Brain microvascular endothelial cell (primary cell): ENCODE data around the gene CNIH4.

Experiments
- DNase-seq: peaks from one replicate; pipeline ENCODE4 v3.0.0-alpha.2; 2020
- H3K27ac ChIP-seq: fragments of 250-450 bp; sonication (Bioruptor Pico); 2 replicates; pipeline ENCODE4 v1.5.1; 2020; ENCODE audit warnings: mild to moderate bottlenecking, moderate library complexity
- H3K27me3 ChIP-seq: fragments of 250-450 bp; sonication (Bioruptor Pico); replicated peaks from 2 replicates; pipeline ENCODE4 v1.5.1; 2020; ENCODE audit warnings: mild to moderate bottlenecking
- H3K36me3 ChIP-seq: fragments of 250-450 bp; sonication (Bioruptor Pico); replicated peaks from 2 replicates; pipeline ENCODE4 v1.5.1; 2020; ENCODE audit warnings: mild to moderate bottlenecking
- H3K4me3 ChIP-seq: 2 replicates; pipeline ENCODE4 v1.5.1; 2011; ENCODE audit warnings: low read depth, mild to moderate bottlenecking, control low read depth, low read length, moderate library complexity
- in situ Hi-C: cut with HindIII; loops from 2 replicates; pipeline ENCODE4 v1.10.0; 2017; ENCODE audit warnings: low sequenced_read_pairs, low pct_ligation_motif_present
- TF ChIP-seq, protein P1 (sequence below): IDR thresholded peaks from 2 replicates; pipeline ENCODE4 v1.5.1; 2011; ENCODE audit warnings: low read depth, mild to moderate bottlenecking, moderate library complexity, low read length, control low read depth, inconsistent platforms; ENCODE audit errors: missing control alignments

The CNIH4 gene

DNA sequence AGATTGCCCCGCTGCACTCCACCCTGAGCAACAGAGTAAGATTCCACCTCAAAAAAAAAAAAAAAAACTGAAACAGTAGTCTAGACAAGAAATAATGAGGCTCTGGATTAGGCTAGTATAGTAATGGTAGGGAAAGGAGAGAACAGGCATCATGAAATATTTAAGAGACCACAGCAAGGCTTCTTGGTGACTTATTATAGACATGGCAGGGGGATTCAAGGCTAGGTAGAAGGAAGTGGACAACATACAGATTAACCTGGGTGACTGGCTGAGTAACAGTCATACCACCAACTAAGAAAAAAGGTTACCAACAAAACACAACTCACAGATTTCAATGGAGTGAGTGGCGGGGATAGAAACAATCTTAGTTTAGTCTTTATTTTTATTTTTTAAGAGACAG, 35.0 kb upstream of the CNIH4 start:
- no peaks in the 10 kb centered on the region for H3K27me3 ChIP-seq
- no peak overlapping the region for H3K4me3 ChIP-seq
- in situ Hi-C loops: no loop called here
- no peak for DNase-seq
- H3K36me3 ChIP-seq: peaks cover 4% of the 10 kb centered on the region
- TF ChIP-seq, protein P1, sequence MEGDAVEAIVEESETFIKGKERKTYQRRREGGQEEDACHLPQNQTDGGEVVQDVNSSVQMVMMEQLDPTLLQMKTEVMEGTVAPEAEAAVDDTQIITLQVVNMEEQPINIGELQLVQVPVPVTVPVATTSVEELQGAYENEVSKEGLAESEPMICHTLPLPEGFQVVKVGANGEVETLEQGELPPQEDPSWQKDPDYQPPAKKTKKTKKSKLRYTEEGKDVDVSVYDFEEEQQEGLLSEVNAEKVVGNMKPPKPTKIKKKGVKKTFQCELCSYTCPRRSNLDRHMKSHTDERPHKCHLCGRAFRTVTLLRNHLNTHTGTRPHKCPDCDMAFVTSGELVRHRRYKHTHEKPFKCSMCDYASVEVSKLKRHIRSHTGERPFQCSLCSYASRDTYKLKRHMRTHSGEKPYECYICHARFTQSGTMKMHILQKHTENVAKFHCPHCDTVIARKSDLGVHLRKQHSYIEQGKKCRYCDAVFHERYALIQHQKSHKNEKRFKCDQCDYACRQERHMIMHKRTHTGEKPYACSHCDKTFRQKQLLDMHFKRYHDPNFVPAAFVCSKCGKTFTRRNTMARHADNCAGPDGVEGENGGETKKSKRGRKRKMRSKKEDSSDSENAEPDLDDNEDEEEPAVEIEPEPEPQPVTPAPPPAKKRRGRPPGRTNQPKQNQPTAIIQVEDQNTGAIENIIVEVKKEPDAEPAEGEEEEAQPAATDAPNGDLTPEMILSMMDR: no peak
- no peak overlapping the region for H3K27ac ChIP-seq

DNA sequence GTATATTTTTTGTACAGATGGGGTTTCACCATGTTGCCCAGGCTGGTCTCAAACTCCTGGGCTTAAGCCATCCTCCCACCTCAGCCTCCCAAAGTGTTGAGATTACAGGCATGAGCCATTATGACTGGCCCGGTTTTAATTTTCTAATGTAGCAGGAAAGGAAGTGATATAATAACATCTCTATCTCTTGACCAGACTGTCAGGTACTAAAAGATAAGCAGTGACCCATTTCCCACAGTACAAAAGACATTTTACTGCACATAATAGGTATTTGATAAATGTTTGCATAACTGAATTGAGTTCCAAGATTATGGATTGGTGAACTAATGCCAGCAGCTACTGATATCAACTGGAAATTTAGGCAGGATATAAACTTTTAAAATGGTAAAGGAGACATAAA, 30.7 kb upstream of the CNIH4 start:
- Histone ChIP-seq H3K27me3 (no peaks in the 10 kb centered on the region), H3K36me3 (no peaks in the 10 kb centered on the region), H3K4me3 (no peak overlapping the region), H3K27ac (no peak overlapping the region)
- in situ Hi-C loops: no loop called here
- DNase-seq: no peak
- TF ChIP-seq, protein P1: no peak

GRCh38 chr1:224328644-224329043, 28.0 kb upstream of the CNIH4 start:
- Histone ChIP-seq H3K36me3 (no peaks in the 10 kb centered on the region), H3K27ac (no peak overlapping the region), H3K27me3 (no peaks in the 10 kb centered on the region), H3K4me3 (no peak overlapping the region)
- TF ChIP-seq, protein P1: no peak
- DNase-seq: no peak
- in situ Hi-C loops: no loop called here

DNA sequence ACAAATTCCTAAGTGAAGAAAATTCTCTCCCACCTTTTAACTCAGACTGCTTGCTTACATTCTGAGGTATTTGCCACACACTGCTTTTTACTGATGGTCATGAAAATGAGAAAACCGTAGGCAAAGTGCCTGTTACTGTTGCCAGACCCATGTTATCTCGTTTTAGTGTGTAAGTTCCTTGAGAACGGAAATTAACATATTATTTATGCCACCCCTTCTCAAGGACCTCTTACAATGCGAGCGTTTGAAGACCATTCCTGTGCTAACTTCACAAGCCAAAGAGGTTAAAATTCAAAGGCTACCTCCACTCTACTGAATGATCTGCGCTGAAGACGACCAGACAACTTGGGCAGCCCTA, 27.2 kb upstream of the CNIH4 start:
- in situ Hi-C loops: no loop called here
- H3K36me3 ChIP-seq: no peaks in the 10 kb centered on the region
- no peaks in the 10 kb centered on the region for H3K27me3 ChIP-seq
- H3K4me3 ChIP-seq: peak overlapping the region; percentile 98
- TF ChIP-seq, protein P1: no peak
- peak overlapping the region; percentile 100 for H3K27ac ChIP-seq
- no peak for DNase-seq

DNA sequence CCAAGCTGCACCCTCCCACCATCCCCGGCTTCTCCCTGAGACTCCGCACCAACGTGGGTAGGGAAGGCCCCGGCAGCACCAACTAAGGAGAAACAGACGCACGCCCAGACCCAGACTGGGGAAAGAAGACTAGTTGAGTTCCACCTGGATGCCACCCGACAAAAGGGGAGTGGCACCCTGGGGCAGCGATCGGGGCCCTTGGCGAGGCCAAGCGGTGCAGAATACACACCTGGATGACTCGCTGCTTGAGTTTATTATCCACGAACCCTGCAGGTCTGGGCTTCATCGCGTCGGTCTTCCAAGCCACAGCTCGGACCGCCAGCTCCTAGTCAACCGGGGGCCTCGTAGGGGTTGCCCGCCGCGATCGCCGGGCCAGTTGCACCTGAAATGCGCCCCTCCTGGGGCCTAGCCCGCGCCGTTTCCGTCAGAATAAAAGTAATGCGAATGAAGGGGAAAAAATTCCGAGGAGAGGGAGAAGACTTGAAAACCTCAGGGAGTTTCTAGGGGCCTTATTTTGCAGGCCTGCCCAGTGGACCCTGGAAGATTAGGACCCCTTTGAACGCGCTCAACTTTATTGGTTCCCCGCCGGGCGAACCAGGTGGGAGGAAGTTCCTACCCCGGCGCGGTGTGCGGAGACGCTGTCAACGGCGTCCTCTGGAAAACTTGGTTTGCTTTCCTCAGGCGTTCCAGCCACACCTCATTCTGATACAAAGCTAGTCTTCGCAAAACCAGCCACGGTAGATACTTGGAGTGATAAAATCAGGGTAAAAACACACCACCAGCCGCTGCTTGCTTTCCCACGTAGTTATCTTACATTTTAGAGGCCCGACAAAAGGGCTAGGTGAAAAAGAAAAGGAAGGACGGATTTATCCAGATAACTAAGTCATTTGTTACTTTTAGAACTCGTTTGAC, 26.6 kb upstream of the CNIH4 start, which contains the start of gene NVL:
NVL (minus strand) TSS at position 331 of the 912 bp plus-strand sequence; CDS start at position 286, 45 bp downstream.
- Histone ChIP-seq H3K36me3 (no peaks in the 10 kb centered on the region), H3K27me3 (no peaks in the 10 kb centered on the region), H3K4me3 (peak within 1 kb of the TSS; percentile 98), H3K27ac (peak within 1 kb of the TSS; percentile 100)
- TF ChIP-seq, protein P1: no peak
- peak; percentile 79 for DNase-seq
- in situ Hi-C loops: no loop called here
